Measurements from ENCODE around the gene RTP3.

GRCh38 chr3:46483825-46484224 lies 14.0 kb upstream of the RTP3 start:
- TF ChIP-seq POLR2A (IDR thresholded peaks at IDR 0.05): no peak
- no peak for TF ChIP-seq CTCF (IDR thresholded peaks at IDR 0.05)
